Mucosa of gallbladder (tissue), 1 donor: ENCODE data around the gene GPRC5C. TPM values are rescaled to one million over a fixed set of nuclear protein-coding genes. Genes with fewer than 3 reads are reported as not detected.
"Not testable (repeated sequence)": the region's sequence is repeated elsewhere in the genome, so short reads cannot be mapped to it uniquely, and the experiment has no call there.

Experiments used
- DNase-seq: peaks from one replicate; pipeline ENCODE4 v3.0.0-alpha.2; 2020; ENCODE audit warnings: low spot score
- total RNA-seq: library from RNA; stranded (reverse); gene quantifications from one replicate; pipeline ENCODE4 v1.2.1, GENCODE V29; 2021
- donor health status: DM: no; HTN: no; CAD: no.

GPRC5C gene
- total RNA-seq = 148 TPM

- peak; percentile 90 for DNase-seq
Measured at GRCh38 chr17:74431568-74432423, at the start of gene GPRC5C. GPRC5C (plus strand) TSS chr17:74432088; CDS start chr17:74439777, 7,689 bp downstream.

GRCh38 chr17:74383141-74383540, 48.7 kb upstream of the GPRC5C start:
- no peak for DNase-seq

GRCh38 chr17:74385201-74385600, 46.7 kb upstream of the GPRC5C start:
- no peak for DNase-seq

GRCh38 chr17:74386386-74386785, 45.5 kb upstream of the GPRC5C start:
- DNase-seq = peak; percentile 34

- DNase-seq = no peak
Measured at GRCh38 chr17:74387365-74388218, 44.3 kb upstream of the GPRC5C start.

- DNase-seq = no peak
Measured at GRCh38 chr17:74389084-74389753, 42.7 kb upstream of the GPRC5C start.

GRCh38 chr17:74389937-74390679, 41.8 kb upstream of the GPRC5C start:
- no peak for DNase-seq

- DNase-seq = no peak
Measured at GRCh38 chr17:74390680-74391653, 40.9 kb upstream of the GPRC5C start.

GRCh38 chr17:74391771-74392170, 40.1 kb upstream of the GPRC5C start:
- DNase-seq = no peak

GRCh38 chr17:74392848-74393247, 39.0 kb upstream of the GPRC5C start:
- DNase-seq = no peak

- DNase-seq = no peak
Measured at GRCh38 chr17:74393346-74393942, 38.4 kb upstream of the GPRC5C start.

- no peak for DNase-seq
Measured at GRCh38 chr17:74394275-74394950, 37.5 kb upstream of the GPRC5C start.

GRCh38 chr17:74394977-74395376, 36.9 kb upstream of the GPRC5C start:
- DNase-seq = no peak

- DNase-seq = no peak
Measured at GRCh38 chr17:74396567-74396966, 35.3 kb upstream of the GPRC5C start.

GRCh38 chr17:74402048-74402447, 29.8 kb upstream of the GPRC5C start:
- no peak for DNase-seq

GRCh38 chr17:74403512-74404137, 28.3 kb upstream of the GPRC5C start:
- DNase-seq = no peak

GRCh38 chr17:74404218-74404617, 27.7 kb upstream of the GPRC5C start:
- no peak for DNase-seq

- no peak for DNase-seq
Measured at GRCh38 chr17:74404789-74405188, 27.1 kb upstream of the GPRC5C start.

- not testable (repeated sequence) for DNase-seq
Measured at GRCh38 chr17:74405311-74405710, 26.6 kb upstream of the GPRC5C start.
